K562 (cell line): ENCODE results near the gene RCSD1. TPM values are rescaled to one million over a fixed set of nuclear protein-coding genes. Genes with fewer than 3 reads are reported as not detected.

Source experiments
- ARNT ChIP-seq, 2 experiments: fragments of 450-650 bp; IDR thresholded peaks; 2 replicates each; pipeline ENCODE4 v1.6.1; 2016; ENCODE audit warnings: mild to moderate bottlenecking in 1 of 2
- ASH1L ChIP-seq: fragments of 450-650 bp; IDR thresholded peaks from 2 replicates; pipeline ENCODE4 v1.6.1; 2018; ENCODE audit warnings: borderline replicate concordance, mild to moderate bottlenecking, low read depth; ENCODE audit not compliant: partially characterized antibody
- C11orf30 ChIP-seq: fragments of 450-650 bp; IDR thresholded peaks from 2 replicates; pipeline ENCODE4 v1.6.1; 2016; ENCODE audit warnings: low read depth, mild to moderate bottlenecking
- CEBPB ChIP-seq: fragments of 450-650 bp; IDR thresholded peaks from 2 replicates; pipeline ENCODE4 v1.6.1; 2016; ENCODE audit warnings: missing genetic modification characterization, missing compliant biosample characterization
- EHMT2 ChIP-seq: fragments of 450-650 bp; IDR thresholded peaks from 2 replicates; pipeline ENCODE4 v1.6.1; 2018; ENCODE audit warnings: antibody characterized with exemption
- FOS ChIP-seq: IDR thresholded peaks from 3 replicates; pipeline ENCODE4 v1.6.1; 2011; ENCODE audit not compliant: insufficient read length; ENCODE audit errors: extremely low read depth
- KLF1 ChIP-seq: fragments of 450-650 bp; IDR thresholded peaks from 2 replicates; pipeline ENCODE4 v1.6.1; 2016; ENCODE audit warnings: missing genetic modification characterization, missing compliant biosample characterization
- MBD1 ChIP-seq: fragments of 250-450 bp; sonication (Bioruptor Pico); IDR thresholded peaks from 2 replicates; pipeline ENCODE4 v1.8.0; 2022; ENCODE audit warnings: inconsistent platforms
- NFRKB ChIP-seq: fragments of 450-650 bp; IDR thresholded peaks from 2 replicates; pipeline ENCODE4 v1.6.1; 2016; ENCODE audit warnings: low read depth
- PTBP1 ChIP-seq: fragments of 200-400 bp; formaldehyde crosslinking; IDR thresholded peaks from 2 replicates; pipeline ENCODE4 v1.6.1; 2017; ENCODE audit warnings: low read depth, low read length
- RBM15 ChIP-seq: fragments of 200-400 bp; formaldehyde crosslinking; IDR thresholded peaks from 2 replicates; pipeline ENCODE4 v1.6.1; 2018; ENCODE audit warnings: mild to moderate bottlenecking, low read length, moderate library complexity; ENCODE audit not compliant: insufficient read depth
- SETDB1 ChIP-seq: IDR thresholded peaks from one replicate; pipeline ENCODE4 v1.6.1; 2012; ENCODE audit warnings: low read length, control low read depth, inconsistent platforms
- SMARCB1 ChIP-seq: IDR thresholded peaks from 2 replicates; pipeline ENCODE4 v1.6.1; 2011; ENCODE audit warnings: improper control_type of control experiment, low read depth; ENCODE audit not compliant: insufficient read length
- SRSF9 ChIP-seq: fragments of 200-400 bp; formaldehyde crosslinking; IDR thresholded peaks from 2 replicates; pipeline ENCODE4 v1.6.1; 2017; ENCODE audit warnings: low read depth, low read length, borderline replicate concordance
- SUPT5H ChIP-seq: fragments of 450-650 bp; IDR thresholded peaks from 2 replicates; pipeline ENCODE4 v1.6.1; 2016
- XRCC5 ChIP-seq: fragments of 200-400 bp; formaldehyde crosslinking; IDR thresholded peaks from 2 replicates; pipeline ENCODE4 v1.6.1; 2017; ENCODE audit warnings: low read depth, mild to moderate bottlenecking, low read length
- YY1 ChIP-seq, 3 experiments: IDR thresholded peaks; 2 replicates each; pipeline ENCODE4 v1.6.1; 2011; ENCODE audit warnings: low read length in 2 of 3, mild to moderate bottlenecking in 2 of 3, moderate library complexity in 2 of 3, borderline replicate concordance in 1 of 3, control low read depth in 1 of 3, low read depth in 1 of 3; ENCODE audit not compliant: insufficient read depth in 3 of 3, insufficient replicate concordance in 2 of 3, control insufficient read depth in 1 of 3, insufficient read length in 1 of 3; ENCODE audit errors: extremely low read depth in 1 of 3
- ZFX ChIP-seq: sonication (generic); formaldehyde crosslinking; IDR thresholded peaks from 2 replicates; pipeline ENCODE4 v1.8.0; 2022; ENCODE audit warnings: mild to moderate bottlenecking, missing genetic modification reagents, moderate library complexity
- ZNF134 ChIP-seq: fragments of 250-450 bp; sonication (Bioruptor Pico); conservative IDR thresholded peaks from 2 replicates; pipeline ENCODE4 v1.4.0; 2020
- ZNF398 ChIP-seq: fragments of 250-450 bp; sonication (Bioruptor Pico); IDR thresholded peaks from 2 replicates; pipeline ENCODE4 v1.8.0; 2021; ENCODE audit warnings: moderate library complexity, mild to moderate bottlenecking, inconsistent platforms
- polyA plus RNA-seq, 8 experiments: library from polyadenylated mRNA; depleted of rRNA in 4 of 8; stranded (reverse) in 5 of 8; unstranded in 3 of 8; fragments of >200 nt; fragmentation: Nextera tagmentation in 2 of 8; fragmentation: Illumina TruSeq in 1 of 8; extraction: Ambion mirVana in 2 of 8; extraction: Trizol in 1 of 8; gene quantifications; 2 replicates each; pipeline versions ENCODE4 v1.2.1 to v1.2.3, GENCODE V29; 2011 to 2014; ENCODE audit warnings: inconsistent platforms in 1 of 8, missing spikeins in 1 of 8
- total RNA-seq, 7 experiments: library from RNA; depleted of rRNA in 6 of 7; stranded (reverse); fragments of >200 nt in 6 of 7; fragmentation: Illumina TruSeq in 2 of 7; extraction: Trizol in 2 of 7; gene quantifications; 2 replicates each; pipeline versions ENCODE4 v1.2.1 to v1.2.3, GENCODE V29; 2011 to 2021; ENCODE audit warnings: low replicate concordance in 1 of 7
- TF ChIP-seq, protein P1 (sequence below): fragments of 450-650 bp; formaldehyde crosslinking; IDR thresholded peaks from 2 replicates; pipeline ENCODE4 v1.4.0; 2020; ENCODE audit warnings: mild to moderate bottlenecking, moderate library complexity

RCSD1 gene
- total and polyA plus RNA-seq, 9 of the 15 experiments (the other 6 are each of a cell fraction or from before 2014, with no cell fraction given): 7.8 to 69.8 (median 45.3) TPM

GRCh38 chr1:167630568-167631385 lies 745 bp downstream of the RCSD1 start (continued):
- TF ChIP-seq EHMT2: no peak
- TF ChIP-seq ASH1L: no peak
- TF ChIP-seq PTBP1: no peak
- TF ChIP-seq FOS: no peak
- no peak for TF ChIP-seq YY1 (IDR thresholded peaks at IDR 0.05; ENCODE audit: borderline replicate concordance in 1 of 3, control insufficient read depth in 1 of 3, extremely low read depth in 1 of 3, insufficient read depth in 3 of 3, insufficient read length in 1 of 3, insufficient replicate concordance in 2 of 3, low read depth in 1 of 3, low read length in 2 of 3)
- no peak for TF ChIP-seq ARNT (IDR thresholded peaks at IDR 0.05)
- 0 out of 2 replicates have a peak, but pooled peaks have one; percentile 41 for TF ChIP-seq C11orf30
- TF ChIP-seq ZFX (CRISPR knock-in tag): peak; percentile 59; the same call in 1 of the 2 replicates
- TF ChIP-seq CEBPB (tag): no peak
- no peak for TF ChIP-seq XRCC5
- no peak for TF ChIP-seq SRSF9
- TF ChIP-seq ZNF134: no peak
- TF ChIP-seq ZNF398 (CRISPR knock-in tag): no peak
- no peak for TF ChIP-seq MBD1 (CRISPR knock-in tag)
- no peak for TF ChIP-seq SMARCB1
- TF ChIP-seq RBM15: no peak
- no peak; the same call in none of the 2 replicates for TF ChIP-seq NFRKB
- no peak for TF ChIP-seq SUPT5H
- TF ChIP-seq, protein P1, sequence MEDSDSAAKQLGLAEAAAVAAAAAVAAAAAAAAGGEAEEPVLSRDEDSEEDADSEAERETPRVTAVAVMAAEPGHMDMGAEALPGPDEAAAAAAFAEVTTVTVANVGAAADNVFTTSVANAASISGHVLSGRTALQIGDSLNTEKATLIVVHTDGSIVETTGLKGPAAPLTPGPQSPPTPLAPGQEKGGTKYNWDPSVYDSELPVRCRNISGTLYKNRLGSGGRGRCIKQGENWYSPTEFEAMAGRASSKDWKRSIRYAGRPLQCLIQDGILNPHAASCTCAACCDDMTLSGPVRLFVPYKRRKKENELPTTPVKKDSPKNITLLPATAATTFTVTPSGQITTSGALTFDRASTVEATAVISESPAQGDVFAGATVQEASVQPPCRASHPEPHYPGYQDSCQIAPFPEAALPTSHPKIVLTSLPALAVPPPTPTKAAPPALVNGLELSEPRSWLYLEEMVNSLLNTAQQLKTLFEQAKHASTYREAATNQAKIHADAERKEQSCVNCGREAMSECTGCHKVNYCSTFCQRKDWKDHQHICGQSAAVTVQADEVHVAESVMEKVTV (CRISPR knock-in tag): no peak
- no peak for TF ChIP-seq SETDB1
- 0 out of 2 replicates have a peak, but pooled peaks have one; percentile 1 for TF ChIP-seq KLF1 (tag)
